ENCODE measurements around the gene VPS29.
"Not testable (repeated sequence)": the region's sequence is repeated elsewhere in the genome, so short reads cannot be mapped to it uniquely, and the experiment has no call there.

The VPS29 gene

DNA sequence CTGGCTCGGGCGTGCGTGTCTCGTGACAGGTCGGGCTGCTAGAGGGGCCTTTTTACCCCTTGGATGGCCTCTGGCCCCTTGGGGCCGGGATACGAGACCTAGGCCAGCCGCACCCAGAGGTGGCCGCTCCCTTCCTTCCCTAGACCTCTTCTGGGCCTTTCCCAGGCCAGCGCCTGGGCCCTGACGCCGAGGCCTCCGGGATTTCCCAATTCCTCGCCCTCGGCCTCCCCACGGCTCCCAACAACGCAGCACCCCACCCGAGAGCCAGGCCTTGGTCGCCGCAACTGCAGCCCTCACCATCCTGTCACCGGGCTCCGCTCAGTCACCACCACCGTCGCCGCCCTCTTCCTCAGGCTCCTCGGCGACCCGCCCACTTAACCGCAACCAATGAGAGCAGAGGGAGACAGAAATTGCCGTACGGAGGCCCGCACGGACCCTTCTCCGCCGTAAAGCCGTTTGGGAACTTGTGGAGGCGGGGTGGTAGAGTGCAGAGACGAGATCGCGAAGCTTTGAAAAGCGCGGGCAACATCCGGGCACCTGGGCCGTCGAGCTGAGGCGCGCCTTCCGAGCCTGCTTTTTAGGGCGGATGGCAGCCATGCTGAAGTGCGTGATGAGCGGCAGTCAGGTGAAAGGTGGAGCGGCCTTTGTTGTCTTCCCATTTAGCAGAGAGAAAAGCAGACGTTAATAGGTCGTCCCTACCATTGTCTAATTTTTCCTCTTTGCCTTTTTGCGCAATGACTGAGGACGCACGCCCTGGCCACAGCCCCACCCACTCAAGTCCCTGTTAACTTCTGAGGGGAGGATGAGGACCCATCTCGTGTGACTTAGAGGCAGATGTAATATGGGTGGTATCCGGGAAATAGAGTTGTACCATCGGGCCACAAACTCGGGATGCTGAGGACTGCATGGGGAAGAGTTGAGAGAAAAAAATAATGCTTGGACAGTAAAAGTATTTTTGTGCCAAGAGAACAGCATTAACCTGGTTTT lies at the start of gene VPS29, which contains the start of gene RAD9B:
VPS29 (minus strand) TSS at position 360 of the 987 bp plus-strand sequence; CDS start at position 300, 60 bp downstream.
RAD9B (plus strand) TSS at position 580 of the 987 bp plus-strand sequence; CDS start at position 587, 7 bp downstream.
- DNase-seq (ENCODE audit: low read depth), result peak; percentile 97

- DNase-seq (ENCODE audit: low read depth), result no peak
Measured at GRCh38 chr12:110550981-110551380, 49.1 kb upstream of the VPS29 start.

- DNase-seq (ENCODE audit: low read depth), result no peak
Measured at GRCh38 chr12:110549716-110550115, 47.8 kb upstream of the VPS29 start.

GRCh38 chr12:110548678-110549077 lies 46.8 kb upstream of the VPS29 start:
- no peak for DNase-seq (ENCODE audit: low read depth)

DNA sequence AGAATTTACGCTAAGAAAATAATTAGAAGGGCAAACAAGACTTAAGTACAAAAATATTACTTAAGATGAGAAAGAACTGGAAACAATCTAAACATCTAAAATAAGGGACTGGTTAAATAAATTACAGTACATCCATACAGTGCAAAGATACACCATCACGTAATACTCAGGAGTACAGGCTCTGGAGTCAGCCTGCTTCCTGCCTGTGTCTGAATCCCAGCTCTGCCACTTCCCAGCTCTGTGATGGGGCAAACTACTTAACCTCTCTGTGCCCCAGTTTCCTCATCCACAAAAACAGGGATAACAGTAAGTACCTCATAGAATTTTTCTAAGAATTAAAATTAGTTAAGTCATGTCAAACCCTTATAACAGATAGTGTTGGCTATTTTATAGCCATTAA lies 45.2 kb upstream of the VPS29 start:
- no peak for DNase-seq (ENCODE audit: low read depth)

DNA sequence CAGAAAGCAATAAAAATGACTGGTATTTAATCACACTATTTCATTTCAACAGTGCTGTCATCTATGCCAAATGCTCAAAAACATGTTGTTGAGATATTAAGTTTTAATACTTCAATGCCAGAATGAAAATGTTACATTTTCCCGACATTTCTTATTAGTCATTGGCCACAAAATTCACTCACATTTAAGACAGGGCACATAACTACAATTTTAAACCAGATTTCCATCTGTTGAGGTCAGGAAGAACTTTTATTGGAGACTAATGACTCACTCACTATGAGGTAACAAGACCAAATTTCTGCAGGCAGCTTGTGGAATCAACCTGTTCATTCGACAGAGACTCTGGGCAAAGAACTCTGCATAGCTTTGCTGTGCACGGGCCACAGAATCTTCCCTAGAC lies 44.4 kb upstream of the VPS29 start:
- DNase-seq (ENCODE audit: low read depth), result no peak

- DNase-seq (ENCODE audit: low read depth), result no peak
Measured at GRCh38 chr12:110545812-110546211, 43.9 kb upstream of the VPS29 start.

- DNase-seq (ENCODE audit: low read depth), result not testable (repeated sequence)
Measured at GRCh38 chr12:110545259-110545658, 43.3 kb upstream of the VPS29 start.

GRCh38 chr12:110543965-110544364 lies 42.1 kb upstream of the VPS29 start:
- no peak for DNase-seq (ENCODE audit: low read depth)

DNA sequence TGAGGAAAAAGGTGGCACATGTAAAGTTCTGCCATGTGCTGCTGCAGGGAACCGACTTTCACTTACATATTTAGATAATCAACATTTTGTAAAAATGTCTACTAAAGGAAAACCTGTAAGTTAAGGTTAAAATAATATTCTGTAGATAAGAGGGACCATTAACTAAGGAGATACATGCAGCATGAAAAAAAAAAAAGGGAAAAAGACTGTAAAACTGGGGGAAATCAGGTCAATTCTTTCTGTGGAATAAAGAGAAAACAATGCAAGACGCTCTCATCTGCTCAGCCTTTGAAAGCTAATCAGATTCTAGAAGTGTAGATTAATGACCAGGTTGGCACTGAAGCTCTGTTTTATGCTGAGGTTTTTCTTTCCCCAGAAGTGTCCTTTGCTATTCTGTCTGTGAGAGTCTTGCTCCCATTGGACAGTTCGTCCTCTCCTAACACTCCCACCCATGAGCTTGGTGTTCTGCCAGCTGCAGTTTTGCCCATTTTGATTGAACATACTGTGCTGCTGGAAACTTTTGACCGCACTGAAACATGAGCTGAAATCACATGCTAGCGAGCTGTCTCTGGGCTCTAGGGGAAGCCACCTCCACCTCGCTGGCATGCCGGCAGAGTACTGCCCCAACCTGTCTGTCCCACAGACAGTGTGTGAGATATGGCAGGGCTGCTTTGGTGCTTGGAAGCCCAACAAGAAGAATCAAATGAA lies 41.5 kb upstream of the VPS29 start:
- DNase-seq (ENCODE audit: low read depth), result no peak

GRCh38 chr12:110540048-110540447 lies 38.1 kb upstream of the VPS29 start:
- DNase-seq (ENCODE audit: low read depth), result no peak

DNA sequence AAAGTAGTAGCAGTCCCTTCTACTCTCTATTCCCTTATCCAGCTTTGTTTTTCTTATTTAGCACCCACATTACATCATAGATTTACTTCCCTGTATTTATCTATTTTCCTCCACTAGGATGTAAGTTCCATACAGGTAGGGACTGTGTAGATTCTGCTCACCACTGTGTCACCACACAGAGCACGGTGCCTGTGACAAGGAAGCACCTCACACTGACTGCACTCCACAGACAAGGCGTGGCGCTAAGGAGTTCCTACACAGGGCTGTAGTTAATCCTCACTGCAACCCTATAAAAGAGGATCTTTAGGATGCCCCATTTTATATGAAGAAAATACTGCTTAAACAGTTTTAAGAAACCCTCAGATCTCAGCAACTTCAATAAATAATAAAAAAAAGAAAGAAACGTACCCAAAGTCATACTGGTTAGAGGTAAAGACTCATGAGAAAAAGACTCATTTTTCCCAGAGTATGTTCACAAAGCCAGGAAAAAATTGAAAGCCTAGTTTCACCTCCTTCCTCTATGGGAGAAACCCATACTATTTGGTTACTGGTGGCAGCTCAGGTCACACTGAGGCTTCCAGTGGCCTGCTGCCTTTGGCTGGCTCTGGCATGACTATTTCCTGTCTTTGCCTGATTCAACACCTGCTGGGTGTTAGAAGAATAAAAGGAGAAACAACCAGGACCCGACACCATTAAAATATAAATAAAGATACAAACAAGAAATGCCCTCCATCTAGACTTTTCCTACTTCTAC lies 37.1 kb upstream of the VPS29 start:
- DNase-seq (ENCODE audit: low read depth), result no peak

GRCh38 chr12:110537605-110538409 lies 35.9 kb upstream of the VPS29 start:
- DNase-seq (ENCODE audit: low read depth), result no peak

GRCh38 chr12:110536834-110537604 lies 35.1 kb upstream of the VPS29 start:
- DNase-seq (ENCODE audit: low read depth), result no peak

DNA sequence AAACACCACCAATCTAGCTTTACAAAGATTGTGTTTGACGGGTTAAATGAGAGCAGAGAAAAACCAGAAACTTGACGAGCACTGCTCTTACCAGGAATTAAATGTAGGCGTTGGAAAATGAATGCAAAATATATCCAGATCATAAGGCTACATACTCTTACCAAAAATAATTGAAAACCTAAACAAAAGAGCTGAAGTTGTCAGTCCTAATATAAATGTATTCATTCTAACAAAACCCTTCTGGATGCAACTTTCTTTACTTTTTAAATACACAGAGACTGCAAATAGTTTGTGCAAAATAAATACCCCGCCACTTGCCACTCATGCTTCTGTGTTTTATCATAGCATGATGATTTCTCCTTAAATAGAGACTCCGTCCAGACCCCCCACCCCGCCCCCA lies 32.9 kb upstream of the VPS29 start:
- no peak for DNase-seq (ENCODE audit: low read depth)

DNA sequence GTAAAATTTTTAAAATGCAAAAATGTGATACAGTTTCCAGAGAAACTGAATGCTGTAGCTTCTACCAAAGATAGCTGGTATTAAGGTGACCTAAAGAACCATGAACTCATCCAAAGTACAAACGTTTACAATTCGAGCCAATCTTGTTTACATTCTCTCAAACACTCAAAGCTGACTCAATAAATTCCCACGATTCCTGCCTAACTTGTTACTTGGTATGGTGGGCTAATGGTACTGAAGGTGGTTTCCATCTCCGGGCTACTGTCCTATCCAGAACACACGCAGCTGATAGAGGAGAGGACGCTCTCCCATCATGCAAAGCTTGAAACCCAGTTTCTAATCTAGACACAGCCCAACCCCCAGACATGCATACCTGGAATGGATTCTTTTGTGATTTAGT lies 31.7 kb upstream of the VPS29 start:
- DNase-seq (ENCODE audit: low read depth), result no peak

GRCh38 chr12:110532644-110533043 lies 30.7 kb upstream of the VPS29 start:
- no peak for DNase-seq (ENCODE audit: low read depth)

GRCh38 chr12:110531741-110532333 lies 29.9 kb upstream of the VPS29 start:
- no peak for DNase-seq (ENCODE audit: low read depth)

- DNase-seq (ENCODE audit: low read depth), result no peak
Measured at GRCh38 chr12:110530511-110530910, 28.6 kb upstream of the VPS29 start.

DNA sequence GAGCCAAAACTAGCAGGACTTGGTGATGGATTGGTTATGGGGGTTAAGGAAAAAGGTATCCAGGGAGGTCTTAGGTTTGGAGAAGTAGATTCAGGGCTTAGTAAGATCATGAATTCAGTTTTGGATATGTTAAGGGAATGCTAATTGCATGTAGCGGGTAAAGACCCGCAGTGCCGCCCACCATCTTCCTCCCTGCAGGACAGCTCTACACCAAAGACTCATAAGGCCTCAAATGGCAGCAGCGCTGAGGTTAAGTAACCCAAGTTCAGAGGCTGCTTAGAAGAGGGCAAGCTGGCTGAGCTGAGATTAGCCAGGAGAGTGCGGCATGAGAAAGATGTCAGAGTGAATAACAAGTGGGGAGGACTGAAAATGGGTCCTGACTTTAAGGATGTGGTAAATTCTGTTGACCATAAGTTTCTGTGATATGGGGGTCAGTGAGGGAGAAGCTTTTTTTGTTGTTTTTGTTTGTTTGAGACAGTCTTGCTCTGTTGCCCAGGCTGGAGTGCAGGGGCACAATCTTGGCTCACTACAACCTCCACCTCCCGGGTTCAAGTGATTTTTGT lies 26.4 kb upstream of the VPS29 start:
- no peak for DNase-seq (ENCODE audit: low read depth)

Measured in activated T-cell treated with anti-CD3 and anti-CD28 coated beads for 48 hours (primary cell).